GM18517 (cell line): ENCODE results near the gene GMPPA.

ENCODE experiments used
- ATAC-seq: cut with Tn5 transposase; IDR thresholded peaks from one replicate; pipeline ENCODE4 v1.9.1; 2021; ENCODE audit warnings: mild to moderate bottlenecking, moderate library complexity; ENCODE audit not compliant: unreplicated experiment

Gene GMPPA

GRCh38 chr2:219467736-219468075 is 31.0 kb upstream of the GMPPA start:
- no peak for ATAC-seq

DNA sequence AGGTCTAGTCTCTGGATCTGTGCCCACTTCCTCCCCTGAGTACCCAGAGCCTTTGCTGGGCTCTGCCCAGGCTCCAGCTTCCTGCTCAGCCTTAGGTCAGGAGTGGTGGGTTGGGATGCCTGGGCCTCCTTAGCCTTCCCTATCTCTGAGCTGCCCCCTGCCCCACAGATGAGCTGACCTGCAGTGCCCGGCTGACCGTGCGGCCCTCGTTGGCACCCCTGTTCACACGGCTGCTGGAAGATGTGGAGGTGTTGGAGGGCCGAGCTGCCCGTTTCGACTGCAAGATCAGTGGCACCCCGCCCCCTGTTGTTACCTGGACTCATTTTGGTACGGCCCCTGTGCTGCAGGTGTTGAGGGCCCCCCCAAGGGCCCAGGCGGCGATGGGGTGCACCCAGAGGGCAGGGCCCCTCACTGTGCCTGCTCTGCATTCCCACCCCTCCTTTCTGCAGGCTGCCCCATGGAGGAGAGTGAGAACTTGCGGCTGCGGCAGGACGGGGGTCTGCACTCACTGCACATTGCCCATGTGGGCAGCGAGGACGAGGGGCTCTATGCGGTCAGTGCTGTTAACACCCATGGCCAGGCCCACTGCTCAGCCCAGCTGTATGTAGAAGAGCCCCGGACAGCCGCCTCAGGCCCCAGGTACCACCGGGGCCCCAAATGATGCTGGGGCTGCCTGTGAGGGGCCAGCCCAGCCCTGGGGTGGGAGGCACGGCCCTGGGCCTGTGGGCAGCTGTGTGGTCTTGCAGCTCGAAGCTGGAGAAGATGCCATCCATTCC is 30.1 kb upstream of the GMPPA start:
- ATAC-seq, result no peak

DNA sequence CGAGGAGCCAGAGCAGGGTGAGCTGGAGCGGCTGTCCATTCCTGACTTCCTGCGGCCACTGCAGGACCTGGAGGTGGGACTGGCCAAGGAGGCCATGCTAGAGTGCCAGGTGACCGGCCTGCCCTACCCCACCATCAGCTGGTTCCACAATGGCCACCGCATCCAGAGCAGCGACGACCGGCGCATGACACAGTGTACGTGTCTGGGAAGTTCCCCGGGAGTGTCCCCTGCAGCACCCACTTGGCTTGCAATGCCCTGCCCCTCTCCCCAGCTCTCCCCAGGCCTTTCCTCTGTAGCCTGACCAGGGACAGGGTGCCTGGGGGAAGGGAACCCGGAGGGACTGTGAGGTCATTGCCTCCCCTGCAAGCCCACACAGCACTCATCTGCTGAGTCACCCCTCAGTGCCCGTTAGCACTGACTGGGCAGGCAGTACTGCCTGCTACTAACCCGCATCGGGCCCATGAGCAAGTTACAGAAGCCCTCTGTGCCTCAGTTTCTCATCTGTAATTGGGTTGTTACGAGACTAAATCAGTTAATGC is 29.4 kb upstream of the GMPPA start:
- ATAC-seq, result no peak

- ATAC-seq, result no peak
Observed at GRCh38 chr2:219470429-219470828, 28.3 kb upstream of the GMPPA start.

GRCh38 chr2:219471476-219472371 is 27.0 kb upstream of the GMPPA start:
- no peak for ATAC-seq

- no peak for ATAC-seq
Observed at GRCh38 chr2:219472629-219473187, 26.0 kb upstream of the GMPPA start.

DNA sequence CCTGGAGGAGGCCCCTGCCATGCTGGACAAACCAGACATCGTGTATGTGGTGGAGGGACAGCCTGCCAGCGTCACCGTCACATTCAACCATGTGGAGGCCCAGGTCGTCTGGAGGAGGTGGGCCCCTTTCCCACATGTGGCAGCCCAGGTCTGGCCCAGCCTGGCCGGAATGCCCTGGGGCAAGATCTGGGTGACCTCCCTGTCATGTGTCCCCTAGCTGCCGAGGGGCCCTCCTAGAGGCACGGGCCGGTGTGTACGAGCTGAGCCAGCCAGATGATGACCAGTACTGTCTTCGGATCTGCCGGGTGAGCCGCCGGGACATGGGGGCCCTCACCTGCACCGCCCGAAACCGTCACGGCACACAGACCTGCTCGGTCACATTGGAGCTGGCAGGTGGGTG is 25.2 kb upstream of the GMPPA start:
- ATAC-seq, result no peak

GRCh38 chr2:219474285-219475060 is 24.2 kb upstream of the GMPPA start:
- no peak for ATAC-seq

GRCh38 chr2:219475278-219475677 is 23.4 kb upstream of the GMPPA start:
- no peak for ATAC-seq

- ATAC-seq, result no peak
Observed at GRCh38 chr2:219475697-219476651, 22.7 kb upstream of the GMPPA start.

- ATAC-seq, result no peak
Observed at GRCh38 chr2:219476652-219477151, 22.0 kb upstream of the GMPPA start.

DNA sequence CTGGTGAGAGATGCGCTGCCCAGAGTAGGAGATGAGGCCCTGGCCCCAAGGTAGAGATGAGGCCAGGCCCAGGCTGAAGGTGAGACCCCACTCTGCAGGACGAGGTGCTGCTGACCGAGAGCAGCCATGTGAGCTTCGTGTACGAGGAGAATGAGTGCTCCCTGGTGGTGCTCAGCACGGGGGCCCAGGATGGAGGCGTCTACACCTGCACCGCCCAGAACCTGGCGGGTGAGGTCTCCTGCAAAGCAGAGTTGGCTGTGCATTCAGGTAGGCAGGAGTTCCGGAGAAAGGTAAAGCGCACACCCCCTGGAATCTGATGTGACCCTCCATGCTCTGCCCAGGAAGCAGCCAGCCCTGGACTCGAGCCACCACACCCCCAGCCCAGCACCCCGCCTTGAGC is 21.5 kb upstream of the GMPPA start:
- ATAC-seq, result no peak

DNA sequence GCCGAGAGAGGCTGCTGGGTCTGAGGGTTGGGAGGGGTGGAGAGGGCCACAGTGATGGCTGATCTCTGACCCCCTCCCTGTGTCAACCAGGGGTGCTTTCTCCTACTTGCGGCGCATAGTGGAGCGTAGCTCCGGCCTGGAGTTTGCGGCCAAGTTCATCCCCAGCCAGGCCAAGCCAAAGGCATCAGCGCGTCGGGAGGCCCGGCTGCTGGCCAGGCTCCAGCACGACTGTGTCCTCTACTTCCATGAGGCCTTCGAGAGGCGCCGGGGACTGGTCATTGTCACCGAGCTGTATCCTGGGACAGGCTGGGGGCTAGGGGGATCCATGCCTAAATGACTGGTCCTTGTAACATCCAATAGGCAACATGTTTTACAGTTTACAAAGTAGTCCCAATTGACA is 20.9 kb upstream of the GMPPA start:
- no peak for ATAC-seq

DNA sequence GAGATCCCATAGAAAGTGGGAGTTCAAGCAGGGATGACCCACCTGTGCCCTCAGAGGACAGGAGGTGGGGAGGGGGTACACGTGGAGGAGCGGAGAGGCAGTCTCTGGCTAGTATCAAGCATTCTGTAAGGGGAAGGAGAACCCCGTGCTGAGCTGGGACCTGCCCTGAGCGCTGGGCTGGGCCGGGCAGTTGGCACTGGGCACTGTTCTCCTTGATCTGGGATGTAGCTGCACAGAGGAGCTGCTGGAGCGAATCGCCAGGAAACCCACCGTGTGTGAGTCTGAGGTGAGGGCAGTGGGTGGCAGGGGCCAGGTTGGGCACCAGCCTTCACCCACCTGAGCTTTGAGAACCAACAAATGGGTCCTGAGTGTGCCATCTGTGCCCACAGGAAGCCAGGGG is 19.8 kb upstream of the GMPPA start:
- ATAC-seq, result no peak

DNA sequence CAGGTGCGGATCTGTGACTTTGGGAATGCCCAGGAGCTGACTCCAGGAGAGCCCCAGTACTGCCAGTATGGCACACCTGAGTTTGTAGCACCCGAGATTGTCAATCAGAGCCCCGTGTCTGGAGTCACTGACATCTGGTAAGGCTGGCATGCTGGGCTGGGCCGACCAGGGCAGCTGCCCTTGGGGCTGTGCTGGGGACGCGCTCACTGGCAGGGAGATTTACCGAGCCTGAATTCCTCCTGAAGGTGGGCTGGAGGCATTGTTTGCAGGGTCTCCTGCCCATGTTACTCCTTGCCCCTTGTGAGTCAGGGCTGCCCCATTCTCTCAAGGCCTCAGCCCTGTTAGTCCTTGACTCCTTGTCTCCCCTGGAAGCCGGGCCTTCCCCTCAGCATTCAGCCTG is 18.7 kb upstream of the GMPPA start:
- no peak for ATAC-seq

- no peak for ATAC-seq
Observed at GRCh38 chr2:219482674-219483405, 15.9 kb upstream of the GMPPA start.

- no peak for ATAC-seq
Observed at GRCh38 chr2:219483451-219484342, 15.0 kb upstream of the GMPPA start.
